GM18505 (cell line): Measurements from ENCODE around the gene GNG7.
"Not testable (repeated sequence)": the region's sequence is repeated elsewhere in the genome, so short reads cannot be mapped to it uniquely, and the experiment has no call there.

ENCODE experiments used
- ATAC-seq: cut with Tn5 transposase; IDR thresholded peaks from one replicate; pipeline ENCODE4 v1.9.1; 2021; ENCODE audit not compliant: unreplicated experiment
- POLR2A ChIP-seq: IDR thresholded peaks from 4 replicates; pipeline ENCODE4 v1.6.1; 2011; ENCODE audit warnings: borderline replicate concordance; ENCODE audit not compliant: insufficient read depth, insufficient read length; ENCODE audit errors: extremely low read depth

GNG7 gene

GRCh38 chr19:2607712-2608601 lies 94.5 kb downstream of the GNG7 start:
- ATAC-seq = no peak
- peak; percentile 46 for TF ChIP-seq POLR2A

- ATAC-seq = not testable (repeated sequence)
Measured at GRCh38 chr19:2606774-2607173, 95.7 kb downstream of the GNG7 start.

GRCh38 chr19:2605889-2606288 lies 96.6 kb downstream of the GNG7 start:
- not testable (repeated sequence) for ATAC-seq

GRCh38 chr19:2604747-2605329 lies 97.7 kb downstream of the GNG7 start:
- TF ChIP-seq POLR2A = no peak
- no peak for ATAC-seq

- no peak for ATAC-seq
- TF ChIP-seq POLR2A = no peak
Measured at GRCh38 chr19:2603334-2603733, 99.2 kb downstream of the GNG7 start.

- no peak for ATAC-seq
Measured at GRCh38 chr19:2602391-2603181, 99.9 kb downstream of the GNG7 start.

GRCh38 chr19:2600914-2601870 lies 101.3 kb downstream of the GNG7 start:
- no peak for ATAC-seq
- TF ChIP-seq POLR2A = no peak

More at GRCh38 chr19:2602391-2603181, 99.9 kb downstream of the GNG7 start:
- TF ChIP-seq POLR2A = no peak

- ATAC-seq = no peak
Measured at GRCh38 chr19:2594319-2594718, 108.2 kb downstream of the GNG7 start.

GRCh38 chr19:2592824-2593223 lies 109.7 kb downstream of the GNG7 start:
- ATAC-seq = no peak
- no peak for TF ChIP-seq POLR2A

More at GRCh38 chr19:2594319-2594718, 108.2 kb downstream of the GNG7 start:
- TF ChIP-seq POLR2A = no peak

- no peak for TF ChIP-seq POLR2A
- ATAC-seq = no peak
Measured at GRCh38 chr19:2591537-2592291, 110.8 kb downstream of the GNG7 start.

- ATAC-seq = no peak
- no peak for TF ChIP-seq POLR2A
Measured at GRCh38 chr19:2590630-2591399, 111.7 kb downstream of the GNG7 start.
